ENCODE data around the gene P2RY12.

Gene P2RY12

DNA sequence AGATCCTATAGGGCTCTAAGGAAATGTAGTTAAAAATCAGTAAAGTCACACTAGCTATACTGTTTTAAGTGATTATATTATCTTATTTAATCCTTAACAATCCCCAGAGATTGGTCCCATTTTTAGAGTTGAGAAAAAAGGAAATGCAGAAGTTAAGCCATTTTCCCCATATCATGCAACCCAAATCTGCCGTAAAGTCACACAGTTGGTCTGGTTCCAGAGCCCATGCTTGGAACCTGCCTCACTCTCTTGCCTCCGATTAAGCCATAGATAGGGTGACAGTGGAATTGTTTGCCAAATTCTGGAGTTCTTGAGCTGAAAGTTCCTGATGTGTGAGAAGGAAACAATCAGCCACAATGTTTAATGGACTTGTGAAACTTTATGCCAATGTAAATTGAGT lies 52.9 kb downstream of the P2RY12 start:
- Histone ChIP-seq H2AFZ (ENCODE audit: low read depth, low read length) (no peak overlapping the region), H3K79me2 (ENCODE audit: insufficient read depth, low read length) (no peaks in the 10 kb centered on the region), H3K9ac (ENCODE audit: low read depth, low read length) (no peak overlapping the region), H3K9me3 (ENCODE audit: insufficient read depth, low read length, severe bottlenecking) (no peaks in the 10 kb centered on the region), H3K4me3 (ENCODE audit: low read depth in 1 of 2, low read length in 2 of 2) (no peak overlapping the region), H3K36me3 (ENCODE audit: insufficient read depth, low read length) (no peaks in the 10 kb centered on the region), H4K20me1 (ENCODE audit: insufficient read depth, low read length) (no peaks in the 10 kb centered on the region), H3K4me1 (ENCODE audit: insufficient read depth, low read length) (no peaks in the 10 kb centered on the region), H3K27me3 (ENCODE audit: insufficient read depth, low read length, poor library complexity) (no peaks in the 10 kb centered on the region), H3K27ac (ENCODE audit: low read length) (no peak overlapping the region), H3K4me2 (ENCODE audit: insufficient read depth, low read length) (no peak overlapping the region)
- TF ChIP-seq EZH2 (IDR thresholded peaks at IDR 0.05; ENCODE audit: borderline replicate concordance, low read depth, low read length, severe bottlenecking) (no peak), CTCF (IDR thresholded peaks at IDR 0.05; ENCODE audit: borderline replicate concordance, extremely low read depth, low read length, poor library complexity, severe bottlenecking) (no peak)
- ATAC-seq (ENCODE audit: insufficient read depth, low read depth), result no peak
- DNase-seq, result no peak

DNA sequence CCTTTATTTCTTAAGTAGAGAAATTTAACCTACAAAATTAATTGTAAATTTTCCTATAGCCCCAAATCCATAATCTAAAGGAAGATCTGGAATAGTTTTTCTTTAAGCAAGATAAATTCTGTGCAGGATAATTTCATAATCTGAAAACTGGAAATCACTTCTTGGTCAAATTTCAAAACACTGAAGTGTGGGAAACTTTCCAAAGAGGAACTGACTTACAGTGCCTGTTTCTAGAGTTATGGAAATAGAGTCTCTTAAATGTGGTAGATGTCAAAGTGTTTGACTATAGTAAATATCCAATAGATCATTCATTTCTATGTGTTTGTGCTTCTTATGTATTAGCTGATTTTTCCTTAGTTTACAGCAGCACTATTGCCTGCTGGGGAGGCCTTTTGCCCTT lies 53.7 kb downstream of the P2RY12 start:
- ATAC-seq (ENCODE audit: insufficient read depth, low read depth), result no peak
- Histone ChIP-seq H4K20me1 (ENCODE audit: insufficient read depth, low read length) (no peaks in the 10 kb centered on the region), H3K27me3 (ENCODE audit: insufficient read depth, low read length, poor library complexity) (no peaks in the 10 kb centered on the region), H3K9me3 (ENCODE audit: insufficient read depth, low read length, severe bottlenecking) (no peaks in the 10 kb centered on the region), H3K4me2 (ENCODE audit: insufficient read depth, low read length) (no peak overlapping the region), H3K27ac (ENCODE audit: low read length) (no peak overlapping the region), H3K36me3 (ENCODE audit: insufficient read depth, low read length) (no peaks in the 10 kb centered on the region), H3K4me3 (ENCODE audit: low read depth in 1 of 2, low read length in 2 of 2) (no peak overlapping the region), H2AFZ (ENCODE audit: low read depth, low read length) (no peak overlapping the region), H3K79me2 (ENCODE audit: insufficient read depth, low read length) (no peaks in the 10 kb centered on the region), H3K4me1 (ENCODE audit: insufficient read depth, low read length) (no peaks in the 10 kb centered on the region), H3K9ac (ENCODE audit: low read depth, low read length) (no peak overlapping the region)
- no peak for TF ChIP-seq EZH2 (IDR thresholded peaks at IDR 0.05; ENCODE audit: borderline replicate concordance, low read depth, low read length, severe bottlenecking)
- no peak for DNase-seq

DNA sequence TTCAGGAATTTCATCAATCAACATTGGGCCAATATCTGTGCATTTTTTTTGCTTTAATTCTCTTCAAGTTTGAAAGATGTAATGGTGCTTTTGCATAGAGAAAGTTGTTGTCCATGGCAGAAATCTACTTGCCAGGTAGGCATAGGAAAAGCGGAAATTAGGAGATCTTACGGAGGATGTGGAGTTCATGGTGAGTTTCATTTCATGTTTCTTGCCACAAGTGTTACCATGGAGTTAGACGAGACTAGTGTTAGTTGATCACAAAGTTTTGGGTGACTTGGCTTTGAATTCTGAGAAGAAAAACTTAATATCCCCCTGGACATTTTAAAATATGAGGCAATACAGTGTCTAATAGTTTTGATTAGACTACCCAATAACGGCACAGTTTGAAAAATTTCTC lies 54.2 kb downstream of the P2RY12 start:
- Histone ChIP-seq H3K27ac (ENCODE audit: low read length) (no peak overlapping the region), H3K4me1 (ENCODE audit: insufficient read depth, low read length) (no peaks in the 10 kb centered on the region), H3K36me3 (ENCODE audit: insufficient read depth, low read length) (no peaks in the 10 kb centered on the region), H3K9ac (ENCODE audit: low read depth, low read length) (no peak overlapping the region), H3K79me2 (ENCODE audit: insufficient read depth, low read length) (no peaks in the 10 kb centered on the region), H3K4me2 (ENCODE audit: insufficient read depth, low read length) (no peak overlapping the region), H3K4me3 (ENCODE audit: low read depth in 1 of 2, low read length in 2 of 2) (no peak overlapping the region), H4K20me1 (ENCODE audit: insufficient read depth, low read length) (no peaks in the 10 kb centered on the region), H3K9me3 (ENCODE audit: insufficient read depth, low read length, severe bottlenecking) (no peaks in the 10 kb centered on the region), H3K27me3 (ENCODE audit: insufficient read depth, low read length, poor library complexity) (no peaks in the 10 kb centered on the region), H2AFZ (ENCODE audit: low read depth, low read length) (no peak overlapping the region)
- TF ChIP-seq EZH2 (IDR thresholded peaks at IDR 0.05; ENCODE audit: borderline replicate concordance, low read depth, low read length, severe bottlenecking), result no peak
- TF ChIP-seq CTCF (IDR thresholded peaks at IDR 0.05; ENCODE audit: borderline replicate concordance, extremely low read depth, low read length, poor library complexity, severe bottlenecking), result no peak
- no peak for ATAC-seq (ENCODE audit: insufficient read depth, low read depth)
- no peak for DNase-seq

DNA sequence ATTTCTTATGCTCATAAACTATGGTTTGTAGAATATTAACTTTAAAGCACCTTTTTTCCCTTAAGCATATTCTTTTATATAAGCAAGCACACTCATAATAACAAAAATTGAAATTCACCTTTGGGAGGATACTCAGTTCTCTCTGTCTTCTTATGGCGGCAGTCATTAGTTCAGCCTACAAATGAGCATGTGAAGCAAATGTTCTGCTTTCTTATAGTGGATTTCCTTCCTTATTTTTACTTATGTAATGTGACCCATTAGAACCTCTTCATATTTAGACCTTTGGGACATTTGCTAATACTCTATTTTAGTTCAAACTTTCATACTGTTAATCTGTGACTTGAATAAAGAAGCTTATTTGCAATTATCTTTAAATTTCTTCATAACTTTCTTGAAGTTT lies 55.2 kb downstream of the P2RY12 start, which contains the start of gene P2RY13:
Gene P2RY13 (minus strand): TSS at position 187 of the 400 bp plus-strand sequence. CDS start 21 bp downstream, at position 166.
- Histone ChIP-seq H3K4me3 (ENCODE audit: low read depth in 1 of 2, low read length in 2 of 2) (no peak within 1 kb of the TSS), H2AFZ (ENCODE audit: low read depth, low read length) (no peak within 1 kb of the TSS)

More for the DNA sequence above, 55.2 kb downstream of the P2RY12 start, which contains the start of gene P2RY13:
- Histone ChIP-seq H3K9me3 (ENCODE audit: insufficient read depth, low read length, severe bottlenecking) (no peaks in the 10 kb centered on the region), H3K36me3 (ENCODE audit: insufficient read depth, low read length) (no peaks in the 10 kb centered on the region), H3K27me3 (ENCODE audit: insufficient read depth, low read length, poor library complexity) (no peaks in the 10 kb centered on the region), H4K20me1 (ENCODE audit: insufficient read depth, low read length) (no peaks in the 10 kb centered on the region), H3K9ac (ENCODE audit: low read depth, low read length) (no peak within 1 kb of the TSS), H3K27ac (ENCODE audit: low read length) (no peak within 1 kb of the TSS), H3K79me2 (ENCODE audit: insufficient read depth, low read length) (no peaks in the 10 kb centered on the region), H3K4me2 (ENCODE audit: insufficient read depth, low read length) (no peak within 1 kb of the TSS), H3K4me1 (ENCODE audit: insufficient read depth, low read length) (no peaks in the 10 kb centered on the region)
- TF ChIP-seq EZH2 (IDR thresholded peaks at IDR 0.05; ENCODE audit: borderline replicate concordance, low read depth, low read length, severe bottlenecking) (no peak), CTCF (IDR thresholded peaks at IDR 0.05; ENCODE audit: borderline replicate concordance, extremely low read depth, low read length, poor library complexity, severe bottlenecking) (no peak)
- no peak for ATAC-seq (ENCODE audit: insufficient read depth, low read depth)
- DNase-seq, result no peak

Measured in DND-41 (cell line).